GM19372 (cell line): ENCODE results near the gene TMEM244.
A peak's percentile ranks its signal among the peaks of the same experiment; 100 is the strongest.
"Not testable (repeated sequence)": the region's sequence is repeated elsewhere in the genome, so short reads cannot be mapped to it uniquely, and the experiment has no call there.

Source experiments
- ATAC-seq: cut with Tn5 transposase; IDR thresholded peaks from one replicate; pipeline ENCODE4 v1.9.1; 2021; ENCODE audit warnings: mild to moderate bottlenecking, low read depth, moderate library complexity; ENCODE audit not compliant: unreplicated experiment

Gene TMEM244, protein sequence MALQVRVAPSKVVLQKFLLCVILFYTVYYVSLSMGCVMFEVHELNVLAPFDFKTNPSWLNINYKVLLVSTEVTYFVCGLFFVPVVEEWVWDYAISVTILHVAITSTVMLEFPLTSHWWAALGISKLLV

DNA sequence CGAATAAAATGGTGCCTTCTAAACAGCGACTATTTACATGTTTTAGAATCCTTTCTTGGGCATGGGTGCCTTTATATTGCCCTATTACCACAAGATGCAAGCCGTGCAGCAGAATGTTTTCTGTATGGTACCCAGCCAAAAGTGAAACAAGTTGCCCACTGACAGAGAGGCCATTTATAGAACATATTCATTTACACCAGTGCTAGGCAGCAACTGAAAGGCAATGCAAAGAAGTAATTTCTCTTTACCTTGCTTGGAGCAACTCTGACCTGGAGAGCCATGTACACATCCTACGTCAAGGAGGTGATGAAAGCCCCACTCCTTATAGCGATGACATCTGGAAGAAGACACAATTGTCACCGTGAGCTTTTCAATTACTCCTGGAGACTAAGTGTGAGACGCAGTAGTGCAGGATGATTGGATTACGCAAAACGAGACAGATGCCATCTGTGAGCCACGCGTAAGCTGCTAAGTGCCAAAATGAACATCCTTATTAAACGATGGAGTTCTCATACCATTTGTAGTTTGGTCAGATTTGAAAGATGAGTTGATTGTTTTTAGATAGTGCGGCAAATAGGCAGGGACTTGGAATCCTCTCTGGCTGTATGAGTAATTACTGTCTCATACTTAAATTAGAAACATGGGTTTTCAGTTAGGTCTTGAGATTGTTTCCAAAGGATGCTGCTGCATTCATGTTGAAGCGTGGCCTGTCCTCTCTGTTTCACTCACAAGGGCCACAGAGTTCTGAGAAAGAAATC, at the start of gene TMEM244:
Gene TMEM244 (minus strand): TSS at position 408 of the 758 bp plus-strand sequence. CDS start 127 bp downstream, at position 281.
- ATAC-seq = no peak

DNA sequence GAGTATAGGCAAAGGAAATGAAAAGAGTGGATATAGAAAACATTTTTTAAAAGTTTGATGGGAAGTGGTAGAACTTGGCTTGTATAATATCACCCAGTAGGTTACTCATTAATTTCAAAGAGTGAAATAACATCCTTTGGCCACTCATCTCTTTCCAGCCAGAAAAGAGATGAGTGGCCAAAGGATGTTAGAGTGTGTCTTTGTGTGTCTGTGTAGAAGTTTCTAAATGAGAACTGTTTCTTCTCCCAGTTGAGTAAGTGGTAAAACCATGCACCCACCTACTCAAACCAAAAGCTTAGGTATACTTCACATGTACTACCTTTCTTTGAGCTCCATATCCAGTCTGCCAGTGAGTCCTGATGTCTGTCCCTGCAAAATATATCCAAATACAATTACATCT, 47.7 kb upstream of the TMEM244 start:
- ATAC-seq = no peak

DNA sequence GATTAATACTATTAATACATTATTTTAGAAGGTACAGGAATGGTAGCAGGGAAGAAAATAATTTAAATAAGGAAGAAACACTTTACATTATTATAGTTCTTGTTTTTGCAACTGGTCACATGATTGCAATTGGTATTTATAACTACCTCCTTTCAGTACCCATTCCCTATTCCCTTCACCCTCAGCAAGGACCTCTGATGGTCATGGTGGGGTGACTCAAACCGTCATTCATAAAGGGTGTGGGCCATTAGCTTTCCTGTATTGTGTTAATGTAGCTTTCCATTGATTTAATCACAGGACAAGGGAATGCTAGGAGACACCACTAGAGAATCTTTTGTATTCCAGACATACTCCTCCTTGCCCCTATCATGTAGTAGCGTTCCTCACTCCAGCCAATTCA, 47.2 kb upstream of the TMEM244 start:
- no peak for ATAC-seq

DNA sequence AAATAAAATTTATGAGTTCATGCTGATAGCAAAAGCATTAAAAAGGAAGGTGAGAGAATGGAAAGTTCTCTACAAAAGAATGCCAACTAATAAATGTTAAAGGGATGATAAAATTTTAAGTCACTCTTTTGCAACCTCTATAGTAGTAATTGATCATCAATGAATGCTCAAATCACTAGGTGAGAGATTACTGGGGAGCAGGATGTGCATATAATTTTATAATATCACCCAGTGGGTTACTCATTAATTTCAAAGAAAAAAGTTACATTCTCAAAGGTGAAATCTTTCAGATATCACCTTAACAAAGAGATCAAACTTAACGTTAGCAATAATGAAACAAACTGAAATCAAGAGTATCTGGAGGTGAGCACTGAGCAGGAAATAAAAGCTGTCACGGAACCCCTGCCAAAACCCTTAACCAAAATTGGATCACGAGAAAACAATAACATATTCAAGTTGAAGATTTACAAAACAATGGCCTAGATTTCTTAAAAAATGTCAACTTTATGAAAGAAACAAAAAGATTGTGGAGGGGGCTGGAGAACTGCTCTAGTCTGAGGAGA, 45.5 kb upstream of the TMEM244 start:
- ATAC-seq = no peak

DNA sequence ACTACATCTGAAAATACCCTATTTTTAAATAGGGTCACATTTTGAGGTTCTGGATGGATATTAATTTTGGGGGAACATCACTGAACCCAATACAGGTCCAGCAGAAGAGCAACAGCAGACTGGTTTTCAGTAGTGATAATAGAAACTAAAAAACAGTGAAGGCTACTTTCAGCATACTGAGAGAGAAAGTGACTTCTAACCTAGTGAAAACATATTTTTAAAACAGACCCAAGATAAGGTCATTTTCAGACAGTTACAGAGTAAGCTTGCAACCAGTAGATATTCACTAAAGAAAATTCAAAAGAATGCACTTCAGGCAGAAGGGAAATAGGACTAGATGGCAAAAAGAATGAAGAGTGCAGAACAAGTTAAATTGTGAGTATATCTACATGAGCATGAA, 42.0 kb upstream of the TMEM244 start:
- no peak for ATAC-seq

DNA sequence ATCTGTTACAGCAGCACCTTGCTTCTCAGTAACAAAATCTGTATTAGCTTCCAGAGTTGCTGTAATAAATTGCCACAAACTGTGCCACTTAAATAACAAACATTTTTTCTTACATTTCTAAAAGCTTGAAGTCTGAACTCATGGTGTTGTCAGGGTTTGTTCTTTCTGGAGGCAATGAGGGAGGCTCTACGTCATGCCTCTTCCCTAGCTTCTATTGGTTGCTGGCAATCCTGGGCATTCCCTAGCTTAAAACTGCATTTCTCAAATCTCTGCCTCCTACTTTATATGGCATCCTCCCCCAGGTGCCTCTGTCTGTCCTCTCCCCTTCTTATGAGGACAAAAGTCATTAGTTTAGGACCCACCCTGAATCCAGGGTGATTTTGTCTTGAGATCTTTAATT, 41.6 kb upstream of the TMEM244 start:
- ATAC-seq = no peak

DNA sequence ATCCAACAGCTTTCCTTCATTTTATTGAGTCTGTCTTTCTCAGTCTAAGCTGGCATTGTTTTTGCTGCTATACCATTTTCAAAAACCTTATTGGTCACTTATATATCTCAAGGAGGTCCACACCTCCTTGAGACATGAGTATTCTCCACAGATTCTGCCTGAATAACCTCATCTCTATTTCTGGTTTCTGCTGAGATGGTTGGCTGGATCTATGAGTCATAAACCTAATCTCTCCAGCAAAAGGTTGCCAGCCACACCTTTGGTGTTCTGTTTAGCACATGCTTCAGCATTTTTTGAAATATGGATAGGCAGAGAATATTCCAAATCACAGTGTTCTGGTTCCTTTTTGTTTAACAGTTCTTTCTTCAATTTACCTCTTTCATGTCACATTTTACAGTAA, 40.8 kb upstream of the TMEM244 start:
- no peak for ATAC-seq

DNA sequence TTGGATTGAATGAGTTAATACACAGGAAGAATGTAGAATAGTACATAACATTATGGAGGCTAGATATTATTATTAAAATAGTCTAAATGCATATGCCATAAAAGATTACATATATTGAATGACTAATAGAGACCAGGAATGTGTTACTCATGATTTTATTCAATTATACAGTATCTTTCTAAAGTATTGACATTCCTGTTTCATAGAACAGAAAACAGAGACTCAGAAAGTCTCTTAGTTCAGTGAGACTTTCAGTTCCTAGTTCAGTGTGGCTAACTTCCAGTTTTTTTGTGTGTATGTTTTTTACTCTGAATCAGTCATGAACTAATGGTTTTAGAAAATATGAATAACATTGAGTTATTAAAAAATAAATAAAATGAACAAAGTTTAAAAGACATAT, 34.6 kb upstream of the TMEM244 start:
- ATAC-seq = peak; percentile 57

DNA sequence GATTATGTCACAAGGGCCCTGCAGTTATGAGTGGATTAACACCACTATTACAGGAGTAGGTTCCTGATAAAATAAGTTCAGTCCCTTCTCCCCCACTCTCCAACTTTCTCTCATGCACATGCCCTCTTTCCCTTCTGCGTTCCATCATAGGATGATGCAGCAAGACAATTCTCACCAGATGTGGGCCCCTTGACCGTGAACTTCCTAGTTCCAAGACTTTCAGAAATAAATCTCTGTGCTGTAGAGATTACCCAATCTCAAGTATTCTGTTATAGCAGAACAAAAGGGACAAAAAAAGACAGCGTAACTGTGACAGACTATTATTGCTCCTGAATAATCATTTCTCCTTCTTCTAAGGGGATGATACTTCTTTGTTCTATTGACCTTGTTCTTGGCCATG, 33.8 kb upstream of the TMEM244 start:
- no peak for ATAC-seq

DNA sequence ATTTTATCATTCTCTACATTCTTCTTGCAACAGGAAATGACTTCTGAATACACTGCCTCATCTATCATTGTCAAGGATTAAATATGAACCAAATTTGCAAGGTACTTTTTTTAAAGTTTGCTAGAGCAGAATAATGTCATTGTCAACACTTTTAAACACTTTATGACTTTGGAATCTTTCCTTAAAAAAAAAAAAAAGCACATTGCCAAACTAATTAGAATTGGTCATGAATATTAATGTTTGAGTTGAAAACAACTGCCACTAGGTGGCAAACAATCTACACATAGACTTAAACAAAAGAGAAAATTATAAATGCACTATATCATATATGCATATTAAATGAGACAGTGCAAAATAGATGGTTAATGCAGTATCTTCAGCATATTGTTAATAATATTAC, 32.5 kb upstream of the TMEM244 start:
- no peak for ATAC-seq

DNA sequence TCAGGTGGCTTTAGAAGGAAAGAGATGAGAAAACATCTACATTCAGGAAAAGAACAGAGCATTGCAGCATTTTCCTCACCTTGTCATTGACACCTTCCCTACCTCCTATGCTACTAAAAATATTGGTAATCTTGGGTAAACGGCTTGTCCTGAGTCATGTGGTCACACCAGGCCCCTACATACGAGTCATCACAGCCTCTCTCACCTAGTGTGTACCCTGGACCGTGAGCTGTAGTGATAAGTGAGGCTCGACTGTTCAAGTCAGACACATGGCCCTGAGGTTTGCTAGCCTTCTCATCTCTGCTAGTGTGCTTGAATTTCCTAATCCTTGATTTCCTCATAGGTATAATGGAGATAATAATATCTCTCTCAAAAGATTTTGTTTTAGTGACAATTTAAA, 29.6 kb upstream of the TMEM244 start:
- ATAC-seq = no peak

DNA sequence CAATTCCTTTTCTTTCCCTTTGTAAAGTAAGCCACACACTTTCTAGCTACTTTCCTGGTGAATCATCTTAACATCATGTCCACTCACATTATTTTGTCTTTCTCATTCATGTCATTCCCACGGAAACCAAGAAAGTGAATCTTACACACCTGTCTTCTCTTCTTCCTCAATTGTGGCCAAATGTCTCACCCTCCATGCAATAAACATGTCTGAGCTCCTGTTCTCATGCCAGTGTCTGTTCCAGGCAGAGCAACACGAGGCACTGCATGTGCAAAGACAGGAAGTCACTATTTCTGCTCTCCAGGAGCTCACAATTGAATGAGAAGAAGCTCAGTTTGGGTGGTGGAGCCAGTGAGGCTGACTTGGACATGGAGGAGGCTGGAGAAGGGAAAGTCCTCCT, 29.0 kb upstream of the TMEM244 start:
- ATAC-seq = no peak

DNA sequence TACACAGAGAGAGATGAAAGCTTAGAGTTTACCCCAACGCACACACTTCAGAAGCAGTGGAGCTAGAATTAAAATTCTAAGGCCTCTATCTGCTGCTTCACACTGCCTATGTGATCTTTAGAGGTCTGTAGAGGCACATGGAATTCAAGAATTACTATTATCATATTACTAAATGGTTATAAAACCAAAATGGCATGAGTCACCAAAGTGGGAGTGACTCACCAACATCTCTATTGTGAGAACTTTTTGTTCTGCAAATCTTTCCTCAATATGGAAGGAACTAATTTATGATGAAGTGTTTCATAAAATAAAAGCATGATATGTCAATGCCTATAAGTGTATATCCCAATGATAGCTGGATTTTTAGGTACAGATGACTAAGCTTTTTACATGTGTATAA, 28.5 kb upstream of the TMEM244 start:
- no peak for ATAC-seq

DNA sequence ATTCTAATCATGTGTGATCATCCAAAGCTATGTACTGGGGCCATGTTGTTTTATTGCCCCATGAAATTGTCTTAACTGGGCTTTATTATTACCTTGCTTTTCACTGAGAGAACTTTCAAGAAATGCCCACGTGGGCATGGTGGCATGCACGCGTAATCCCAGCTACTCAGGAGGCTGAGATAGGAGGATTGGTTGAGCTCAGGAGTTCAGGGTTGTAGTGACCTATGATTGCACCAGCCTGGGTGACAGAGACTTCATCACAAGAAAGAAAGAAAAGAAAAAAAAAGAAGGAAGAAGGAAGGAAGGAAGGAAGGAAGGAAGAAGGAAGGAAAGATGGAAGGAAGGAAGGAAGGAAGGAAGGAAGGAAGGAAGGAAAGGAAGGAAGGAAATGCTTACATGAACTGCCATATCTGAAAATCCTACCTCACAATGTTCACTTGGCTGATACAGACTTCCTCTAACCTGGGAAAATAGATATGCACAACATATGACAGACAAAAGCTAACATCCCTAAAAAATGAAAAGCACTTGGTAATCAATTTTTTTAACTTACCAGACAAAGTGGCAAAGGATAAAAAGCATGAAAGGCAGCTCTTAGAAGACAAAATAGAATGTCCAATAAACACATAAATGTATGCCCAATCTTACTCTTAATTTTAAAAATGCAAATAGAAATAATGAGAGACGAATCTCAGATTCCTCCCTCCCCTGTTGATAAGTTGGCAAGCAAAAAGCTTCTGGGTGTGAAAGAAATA, 25.5 kb upstream of the TMEM244 start:
- ATAC-seq = no peak

DNA sequence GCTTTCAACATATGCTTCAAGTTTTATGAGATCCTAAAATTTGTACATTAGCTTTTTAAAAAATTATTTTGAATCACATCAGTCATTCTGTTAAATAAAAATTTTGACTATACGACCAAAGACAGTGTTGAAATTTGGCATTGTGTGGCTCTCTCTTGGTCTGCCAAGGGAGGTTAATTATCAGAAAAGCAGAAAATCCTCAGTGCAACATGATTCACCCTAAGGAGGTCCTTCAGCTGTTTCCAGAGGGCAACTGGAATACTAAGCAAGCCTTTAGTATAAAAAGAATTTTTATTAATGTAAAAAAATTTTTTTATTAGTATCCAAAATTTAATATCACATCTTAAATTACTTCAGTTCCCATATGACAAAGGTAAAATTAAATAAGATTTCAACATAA, 23.1 kb upstream of the TMEM244 start:
- no peak for ATAC-seq

DNA sequence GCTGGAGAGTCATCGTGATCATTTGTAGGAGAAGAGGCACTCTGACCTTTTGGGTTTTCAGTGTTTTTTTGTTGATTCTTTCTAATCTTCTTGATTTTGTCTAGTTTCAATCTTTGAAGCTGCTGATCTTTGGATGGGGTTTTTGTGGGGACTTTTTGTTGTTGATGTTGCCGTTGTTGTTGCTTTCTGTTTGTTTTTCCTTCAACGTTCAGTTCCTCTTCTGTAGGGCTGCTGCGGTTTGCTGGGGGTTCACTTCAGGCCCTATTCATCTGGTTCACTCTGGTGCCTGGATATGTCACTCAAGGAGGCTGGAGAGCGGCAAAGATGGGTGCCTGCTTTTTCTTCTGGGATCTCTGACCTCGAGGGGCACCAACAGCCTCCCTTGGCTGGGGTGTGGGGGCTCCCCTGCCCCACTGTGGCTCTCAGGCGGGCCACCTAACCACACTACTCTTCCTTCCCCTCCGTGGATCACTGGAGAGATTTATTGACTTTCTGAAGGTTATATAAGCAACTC, 21.5 kb upstream of the TMEM244 start:
- peak; percentile 87 for ATAC-seq

DNA sequence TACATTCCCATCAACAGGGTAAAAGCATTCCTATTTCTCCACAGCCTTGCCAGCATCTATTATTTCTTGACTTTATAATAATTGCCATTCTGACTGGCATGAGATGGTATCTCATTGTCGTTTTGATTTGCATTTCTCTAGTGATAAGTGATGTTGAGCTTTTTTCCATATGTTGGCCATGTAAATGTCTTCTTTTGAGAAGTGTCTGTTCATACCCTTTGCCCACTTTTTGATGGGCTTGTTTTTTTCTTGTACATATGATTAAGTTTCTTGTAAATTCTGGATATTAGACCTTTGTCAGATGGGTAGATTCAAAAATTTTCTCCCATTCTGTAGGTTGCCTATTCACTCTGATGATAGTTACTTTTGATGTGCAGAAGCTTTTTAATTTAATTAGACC, 16.8 kb upstream of the TMEM244 start:
- not testable (repeated sequence) for ATAC-seq

DNA sequence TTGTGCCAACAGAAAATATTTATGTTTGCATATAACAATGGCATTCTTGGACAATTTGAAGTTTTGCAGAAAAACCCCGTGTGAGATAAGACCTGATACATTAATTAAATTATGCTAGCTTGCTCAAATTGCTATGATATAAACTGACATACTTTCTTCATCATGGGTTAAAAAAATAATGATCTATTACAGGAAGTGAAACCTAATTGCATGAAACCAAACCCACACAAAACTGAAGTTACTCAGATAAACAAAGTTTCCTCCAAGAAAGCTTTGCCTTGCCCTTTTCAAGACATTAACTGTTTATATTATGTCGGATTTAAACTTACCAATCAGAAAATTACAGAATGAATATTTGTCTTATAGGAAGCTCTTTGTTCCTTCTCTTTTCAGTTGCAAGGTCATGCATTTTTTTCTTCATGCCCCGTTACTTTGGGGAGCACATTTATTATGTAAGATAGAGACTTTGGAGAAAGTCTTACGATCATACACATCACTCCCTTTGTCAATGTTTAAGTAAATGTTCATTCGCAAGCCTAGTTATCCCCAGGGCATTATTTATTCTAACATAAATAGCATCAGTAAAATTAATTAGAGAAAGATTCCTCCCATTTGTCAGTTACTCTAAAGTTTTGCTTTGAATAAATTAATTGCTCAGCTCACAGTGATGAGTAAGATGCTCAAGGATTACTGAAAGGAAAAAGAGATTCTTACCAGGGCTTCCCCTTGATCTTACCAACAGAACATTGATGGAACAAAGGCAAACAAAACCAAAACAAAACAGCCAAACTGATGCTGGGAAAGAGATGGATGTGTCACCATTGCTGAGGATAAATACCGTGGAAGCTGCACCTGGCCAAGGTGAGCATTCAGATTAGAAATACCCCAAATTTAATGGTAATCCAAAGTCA, 14.8 kb upstream of the TMEM244 start:
- ATAC-seq = peak; percentile 81

DNA sequence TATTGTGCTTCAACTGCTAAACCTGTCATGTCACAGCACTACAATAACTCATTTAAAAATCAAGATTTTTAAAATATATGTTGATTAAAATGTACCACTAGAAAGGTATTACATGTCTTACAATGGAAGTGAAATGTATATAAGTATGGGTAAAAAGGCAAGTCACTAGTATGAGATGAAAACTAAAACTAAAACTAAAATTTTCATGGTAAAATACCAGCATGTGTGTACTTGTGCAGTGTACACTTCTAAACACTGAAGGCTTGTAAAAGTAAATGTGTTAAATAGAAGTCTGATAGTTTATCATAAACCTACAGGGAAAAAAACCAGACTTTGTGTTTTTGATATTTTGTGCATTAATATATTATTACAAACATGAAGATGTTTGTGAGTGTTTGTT, 13.7 kb upstream of the TMEM244 start:
- ATAC-seq = no peak

DNA sequence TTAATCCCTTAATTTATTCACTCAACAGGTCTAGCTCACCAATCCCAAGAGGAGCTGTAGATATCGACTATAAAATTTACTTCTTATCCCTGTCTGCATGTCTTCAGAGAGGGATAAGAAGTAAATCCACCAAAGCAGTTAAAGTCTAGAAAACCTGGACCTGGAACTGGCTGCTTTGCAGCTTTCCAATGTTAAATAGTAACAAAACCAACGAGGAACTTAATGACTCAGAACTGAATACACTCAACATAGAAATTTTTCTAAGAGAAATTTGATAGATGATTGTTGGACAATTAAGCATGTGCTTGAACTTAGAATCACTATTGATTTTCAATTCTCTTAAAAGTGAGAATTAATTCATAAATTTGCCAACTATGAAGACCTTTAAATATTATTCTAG, 11.5 kb upstream of the TMEM244 start:
- ATAC-seq = no peak
